Peyer's patch (tissue), 4 donors: ENCODE data around the gene MARCHF11. TPM values are rescaled to one million over a fixed set of nuclear protein-coding genes. Genes with fewer than 3 reads are reported as not detected.

Experiments
- DNase-seq, 3 donors: peaks; one replicate each; pipeline ENCODE4 v3.0.0-alpha.2; 2017 to 2019
- H3K27ac ChIP-seq, 4 donors: fragments of 200-600 bp; sonication (generic); one replicate each; pipeline ENCODE4 v1.5.1; 2016 to 2019
- H3K27me3 ChIP-seq, 2 donors: fragments of 200-600 bp; sonication (generic); one replicate each; pipeline ENCODE4 v1.5.1; 2019
- H3K36me3 ChIP-seq, 3 donors: fragments of 200-600 bp; sonication (generic); one replicate each; pipeline ENCODE4 v1.5.1; 2016 to 2019
- H3K4me1 ChIP-seq, 4 donors: fragments of 200-600 bp; sonication (generic); one replicate each; pipeline ENCODE4 v1.5.1; 2016 to 2019
- H3K4me3 ChIP-seq, 4 donors: fragments of 200-600 bp; sonication (generic); 1 replicate in 3 of 4; 2 replicates in 1 of 4; pipeline ENCODE4 v1.5.1; 2016 to 2019; ENCODE audit warnings: mild to moderate bottlenecking in 1 of 4
- H3K9me3 ChIP-seq, 4 donors: fragments of 200-600 bp; sonication (generic); one replicate each; pipeline ENCODE4 v1.5.1; 2016 to 2019; ENCODE audit warnings: mild to moderate bottlenecking in 1 of 4
- CTCF ChIP-seq, 6 experiments: fragments of 450-650 bp in 4 of 6; fragments of 200-600 bp in 2 of 6; sonication (generic) in 1 of 6; IDR thresholded peaks; one replicate each; pipeline ENCODE4 v1.5.1; 2017 to 2019; ENCODE audit warnings: antibody characterized with exemption in 6 of 6, mild to moderate bottlenecking in 3 of 6, moderate library complexity in 1 of 6
- POLR2A ChIP-seq, 2 donors: fragments of 450-650 bp; IDR thresholded peaks; one replicate each; pipeline ENCODE4 v1.5.1; 2017; ENCODE audit warnings: antibody characterized with exemption in 2 of 2, mild to moderate bottlenecking in 2 of 2, moderate library complexity in 2 of 2
- total RNA-seq, 4 donors: library from RNA; depleted of rRNA; stranded (reverse); fragments of >200 nt; gene quantifications; one replicate each; pipeline ENCODE4 v1.1.0, GENCODE V29; 2016

MARCHF11 gene
- total RNA-seq, 4 donors from 2014 or later, result not detected

DNA sequence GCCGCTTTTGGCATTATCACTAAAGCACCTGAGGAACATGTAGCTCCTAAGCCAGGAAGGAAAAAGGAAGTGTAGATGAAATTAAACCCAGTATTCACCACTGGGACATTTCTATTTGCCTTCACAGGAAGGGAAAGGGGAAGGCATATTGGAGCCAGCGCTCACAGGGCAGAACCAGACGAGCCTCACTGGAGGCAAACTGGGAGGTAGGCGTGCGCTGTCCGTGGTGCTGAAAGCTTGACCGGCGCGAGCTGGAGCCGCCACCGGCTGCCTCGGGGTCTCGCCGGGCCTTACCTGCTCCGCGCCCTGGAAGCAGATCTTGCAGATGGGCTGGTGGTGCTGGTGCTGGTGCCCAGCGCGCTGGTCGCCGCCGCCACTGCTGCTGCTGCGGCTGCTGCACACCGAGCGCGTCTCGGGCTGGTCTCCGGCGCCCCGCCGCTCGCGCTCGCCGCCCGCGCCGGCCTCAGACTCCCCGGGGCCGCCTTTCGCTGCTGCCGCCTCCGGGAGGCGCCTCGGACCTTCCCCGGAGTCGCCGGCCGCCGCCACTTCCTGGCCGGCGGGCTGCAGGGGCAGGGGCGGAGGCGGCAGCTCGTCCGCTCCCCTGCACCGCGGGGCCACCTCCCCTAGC lies 732 bp downstream of the MARCHF11 start:
- Histone ChIP-seq H3K9me3 (no peaks in the 10 kb centered on the region), H3K4me1 (no peaks in the 10 kb centered on the region), H3K27me3 (peaks cover 0 to 10% of the 10 kb centered on the region in 2 donors), H3K36me3 (no peaks in the 10 kb centered on the region), H3K27ac (no peak overlapping the region), H3K4me3 (no peak overlapping the region)
- TF ChIP-seq POLR2A (IDR thresholded peaks at IDR 0.05) (no peak), CTCF (IDR thresholded peaks at IDR 0.05) (no peak)
- peak in 2 of 3 donors; percentile 52 to 62 for DNase-seq

- DNase-seq, result no peak
- TF ChIP-seq POLR2A (IDR thresholded peaks at IDR 0.05) (no peak), CTCF (IDR thresholded peaks at IDR 0.05) (no peak)
Measured at GRCh38 chr5:16169550-16169949, 10.0 kb downstream of the MARCHF11 start.

GRCh38 chr5:16160706-16161105 lies 18.9 kb downstream of the MARCHF11 start:
- DNase-seq, result peak in 1 of 3 donors; percentile 60
- Histone ChIP-seq H3K27me3 (no peaks in the 10 kb centered on the region), H3K4me1 (no peaks in the 10 kb centered on the region), H3K9me3 (no peaks in the 10 kb centered on the region), H3K4me3 (no peak overlapping the region), H3K27ac (no peak overlapping the region), H3K36me3 (no peaks in the 10 kb centered on the region)
- TF ChIP-seq POLR2A (IDR thresholded peaks at IDR 0.05) (no peak), CTCF (IDR thresholded peaks at IDR 0.05) (peak in 4 of 6 experiments; percentile 31 to 61 (median 58))

More at GRCh38 chr5:16169550-16169949, 10.0 kb downstream of the MARCHF11 start:
- H3K9me3 ChIP-seq, result no peaks in the 10 kb centered on the region
- no peak overlapping the region for H3K4me3 ChIP-seq
- no peak overlapping the region for H3K27ac ChIP-seq
- H3K27me3 ChIP-seq, result no peaks in the 10 kb centered on the region
- H3K4me1 ChIP-seq, result no peaks in the 10 kb centered on the region
- H3K36me3 ChIP-seq, result no peaks in the 10 kb centered on the region

DNA sequence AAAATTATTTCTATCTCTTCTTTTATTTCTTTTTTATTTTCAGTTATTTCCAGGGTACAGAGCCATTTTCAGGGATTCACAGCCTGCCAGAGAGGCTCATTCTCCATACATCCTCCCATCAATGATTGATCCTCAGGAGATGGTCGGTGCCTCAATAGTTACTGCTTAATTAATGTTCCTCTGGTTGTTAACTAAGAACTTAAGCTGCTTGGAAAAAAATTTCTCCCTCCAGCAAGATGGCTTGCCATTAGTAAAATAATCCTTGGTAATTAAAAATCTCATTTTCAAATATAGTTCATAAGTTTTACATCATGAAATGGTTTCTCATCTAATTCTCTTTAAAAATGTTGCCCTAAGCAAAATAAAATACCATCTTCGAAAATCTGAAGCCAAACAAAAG lies 20.0 kb downstream of the MARCHF11 start:
- Histone ChIP-seq H3K36me3 (no peaks in the 10 kb centered on the region), H3K27me3 (no peaks in the 10 kb centered on the region), H3K27ac (no peak overlapping the region), H3K4me1 (no peaks in the 10 kb centered on the region), H3K4me3 (no peak overlapping the region), H3K9me3 (no peaks in the 10 kb centered on the region)
- DNase-seq, result no peak
- no peak for TF ChIP-seq CTCF (IDR thresholded peaks at IDR 0.05)
- TF ChIP-seq POLR2A (IDR thresholded peaks at IDR 0.05), result no peak

DNA sequence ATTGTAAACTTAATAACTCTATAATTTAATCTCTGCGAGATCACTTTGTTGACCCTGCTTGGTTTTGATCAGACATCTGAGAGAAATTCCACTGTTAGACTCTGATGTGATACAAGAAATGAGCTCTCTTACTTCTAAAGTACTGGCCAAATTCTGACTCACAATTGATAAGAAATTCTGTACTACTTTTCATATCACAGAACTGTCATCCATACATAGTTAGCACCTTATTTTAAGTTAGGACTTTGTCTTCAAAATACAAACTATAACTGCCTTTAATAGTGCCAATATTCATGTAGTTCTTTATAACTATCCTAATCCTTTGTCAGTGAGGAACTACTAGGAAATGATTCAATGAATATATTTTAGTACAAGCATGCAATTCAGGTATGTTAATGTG lies 23.4 kb downstream of the MARCHF11 start:
- DNase-seq, result no peak
- no peaks in the 10 kb centered on the region for H3K9me3 ChIP-seq
- no peaks in the 10 kb centered on the region for H3K27me3 ChIP-seq
- no peaks in the 10 kb centered on the region for H3K36me3 ChIP-seq
- no peak overlapping the region for H3K27ac ChIP-seq
- no peak for TF ChIP-seq POLR2A (IDR thresholded peaks at IDR 0.05)
- no peak for TF ChIP-seq CTCF (IDR thresholded peaks at IDR 0.05)
- H3K4me1 ChIP-seq, result no peaks in the 10 kb centered on the region
- H3K4me3 ChIP-seq, result no peak overlapping the region
